Muscle of back (tissue), 11 donors: Measurements from ENCODE around the gene EHD3. TPM values are rescaled to one million over a fixed set of nuclear protein-coding genes. Genes with fewer than 3 reads are reported as not detected.
"Not testable (repeated sequence)": the region's sequence is repeated elsewhere in the genome, so short reads cannot be mapped to it uniquely, and the experiment has no call there.

Experiments used
- DNase-seq, 3 donors: peaks; one replicate each; pipeline versions ENCODE4 v3.0.0 to v3.0.0-alpha.2; 2013
- polyA plus RNA-seq, 10 donors: library from polyadenylated mRNA; unstranded; fragments of 120-200 nt; gene quantifications; one replicate each; pipeline ENCODE4 v1.2.1, GENCODE V29; 2013; ENCODE audit not compliant: insufficient read length in 10 of 10

EHD3 gene
- polyA plus RNA-seq, 10 donors: 3.1 to 5.0 (median 3.9) TPM

DNA sequence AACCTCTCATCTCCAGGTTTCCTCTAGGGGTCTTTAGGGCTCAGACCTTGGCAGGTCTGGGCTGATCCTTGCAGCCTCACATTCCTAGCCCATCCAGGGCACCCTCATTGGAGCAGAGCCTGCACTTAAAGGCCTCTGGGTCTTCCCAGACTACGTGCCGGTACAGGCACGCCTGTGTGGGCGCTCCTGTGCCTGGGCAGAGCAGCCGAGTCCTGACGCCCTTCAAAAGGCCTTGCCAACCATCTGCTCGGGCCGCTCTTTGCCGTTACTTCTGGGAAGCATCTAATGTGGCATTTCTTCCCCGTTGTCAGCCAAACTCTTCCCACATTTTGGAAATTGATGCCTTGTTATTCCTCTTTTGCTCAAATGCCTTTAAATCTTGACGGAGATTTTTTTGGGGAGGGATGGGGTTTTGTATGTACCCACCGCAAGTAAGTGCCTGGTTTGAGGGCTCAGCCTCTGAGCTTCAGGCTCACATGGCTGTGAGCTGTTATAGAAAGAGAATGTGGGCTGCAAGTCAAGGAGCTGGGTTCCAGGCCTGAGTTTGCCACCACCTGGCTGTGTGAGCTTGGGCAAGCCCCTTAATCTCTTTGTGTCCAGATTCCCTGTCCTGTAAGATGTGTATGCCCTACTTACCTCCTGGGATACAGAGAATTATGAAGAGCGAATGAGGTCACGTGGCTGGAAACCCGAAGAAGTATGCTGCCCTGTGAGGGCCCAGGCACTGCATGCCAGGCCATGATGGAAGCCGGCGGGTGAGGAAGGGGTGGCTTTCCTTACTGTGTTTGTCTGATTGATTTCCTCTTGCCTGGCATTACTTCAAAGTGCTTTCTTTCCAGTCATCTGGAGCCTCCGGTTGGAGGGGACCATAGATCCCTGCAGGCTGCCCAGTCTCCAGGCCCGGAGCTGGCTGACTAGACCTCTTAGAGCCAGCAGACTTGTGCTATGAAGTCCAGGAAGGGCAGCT, 20.6 kb downstream of the EHD3 start:
- no peak for DNase-seq

DNA sequence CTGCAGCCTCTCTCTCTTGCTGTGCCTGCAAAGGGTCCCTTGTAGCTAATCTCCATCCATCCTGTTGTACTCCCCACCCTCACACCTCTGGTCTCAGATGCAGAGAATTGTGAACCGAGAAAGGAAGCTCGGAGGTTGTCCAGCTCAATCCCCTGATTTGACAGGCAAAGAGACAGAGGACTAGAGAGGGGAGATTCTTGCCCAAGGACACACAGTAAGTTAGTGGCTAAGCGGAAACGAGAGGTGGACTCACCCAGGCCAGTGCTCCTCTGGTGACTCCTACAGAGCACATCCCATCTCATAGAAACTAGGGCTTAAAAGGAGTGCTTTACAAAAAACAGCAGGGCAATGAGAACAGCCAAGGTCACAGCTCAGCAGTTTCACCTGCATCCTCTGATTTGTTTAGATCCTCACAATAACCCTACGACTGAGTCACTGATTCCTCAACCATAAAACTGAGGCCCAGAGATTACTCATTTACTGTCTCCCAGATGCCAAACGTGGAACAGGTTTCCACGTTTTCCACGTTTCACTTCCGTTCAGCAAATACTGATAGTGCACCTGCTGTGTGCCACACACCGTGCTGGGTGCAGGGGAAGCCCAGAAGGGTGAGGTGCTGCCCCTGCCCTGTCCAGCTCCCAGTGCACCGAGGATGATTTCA, 22.1 kb downstream of the EHD3 start:
- DNase-seq: no peak

DNA sequence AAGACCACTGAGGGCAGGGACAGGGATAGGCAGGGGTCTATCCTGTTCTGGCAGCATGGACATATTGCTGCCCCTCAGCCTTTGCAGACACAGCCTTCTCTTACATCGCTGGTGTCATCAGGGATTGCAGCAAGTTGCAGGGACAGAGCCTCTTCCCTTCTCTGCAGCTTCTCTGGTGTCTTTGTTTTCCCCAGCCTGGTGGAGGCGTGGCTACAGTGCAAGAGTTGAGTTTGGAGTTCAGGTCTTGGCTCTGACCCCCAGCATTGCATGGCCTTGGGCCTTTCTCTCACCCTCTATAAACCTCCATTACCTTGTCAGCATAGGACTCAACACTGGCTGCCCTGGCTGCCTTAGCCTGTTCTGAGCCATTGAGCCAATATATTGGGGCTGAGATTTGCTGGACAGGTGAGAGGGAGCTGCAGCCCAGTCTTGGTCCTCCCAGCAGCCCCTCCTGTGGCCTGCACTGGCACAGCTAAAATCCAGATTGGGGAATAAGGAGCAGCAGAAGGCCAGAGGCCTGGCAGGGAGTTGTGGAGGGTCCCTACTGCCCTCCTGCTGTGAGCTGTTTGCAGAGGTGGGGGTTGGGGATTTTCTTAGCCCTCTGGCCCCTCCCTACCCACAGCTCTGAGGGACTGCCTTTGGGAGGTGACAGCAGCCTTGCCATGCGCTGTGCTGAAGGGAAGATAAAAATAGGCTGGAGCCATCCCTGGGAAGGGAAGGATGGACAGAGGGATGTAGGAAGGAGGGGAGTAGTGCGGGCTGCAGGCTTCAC, 22.8 kb downstream of the EHD3 start:
- DNase-seq: no peak

DNA sequence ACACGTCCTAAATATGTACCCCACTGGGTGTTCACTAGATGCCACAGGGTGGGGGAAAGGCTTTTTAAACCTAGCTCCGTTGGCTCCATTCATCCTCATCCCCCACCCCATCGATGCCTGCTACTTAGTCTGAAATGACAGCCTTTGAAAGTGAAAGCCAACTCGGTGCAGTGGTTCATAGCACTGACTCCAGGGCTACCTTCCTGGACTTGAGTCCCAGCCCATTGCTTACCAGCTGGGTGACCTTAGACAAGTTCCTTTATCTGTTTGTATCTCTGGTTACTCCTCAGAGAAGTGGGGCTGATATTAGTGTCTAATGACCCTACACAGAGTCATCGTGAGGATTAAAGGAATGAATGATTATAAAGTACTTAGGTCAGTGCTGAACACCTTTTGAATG, 24.4 kb downstream of the EHD3 start:
- no peak for DNase-seq

DNA sequence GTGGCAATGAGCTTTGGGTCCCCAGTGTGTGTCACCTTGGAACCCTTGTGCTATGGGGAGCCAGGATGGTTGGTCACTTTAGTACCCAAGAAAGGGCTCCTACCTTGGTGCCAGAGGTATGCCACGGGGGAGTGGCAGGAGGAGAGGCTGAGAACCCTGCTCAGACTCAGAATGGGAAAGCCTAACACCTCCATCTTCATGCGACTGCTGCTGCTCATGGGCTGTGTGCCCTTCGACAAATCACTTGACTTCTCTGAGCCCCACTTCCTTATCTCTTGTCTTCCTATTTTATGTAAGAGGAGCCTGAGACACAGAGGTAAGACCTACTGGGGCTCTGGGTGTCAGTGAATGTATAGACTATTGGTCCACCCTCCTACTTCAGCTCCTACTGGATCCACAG, 25.1 kb downstream of the EHD3 start:
- DNase-seq: no peak

DNA sequence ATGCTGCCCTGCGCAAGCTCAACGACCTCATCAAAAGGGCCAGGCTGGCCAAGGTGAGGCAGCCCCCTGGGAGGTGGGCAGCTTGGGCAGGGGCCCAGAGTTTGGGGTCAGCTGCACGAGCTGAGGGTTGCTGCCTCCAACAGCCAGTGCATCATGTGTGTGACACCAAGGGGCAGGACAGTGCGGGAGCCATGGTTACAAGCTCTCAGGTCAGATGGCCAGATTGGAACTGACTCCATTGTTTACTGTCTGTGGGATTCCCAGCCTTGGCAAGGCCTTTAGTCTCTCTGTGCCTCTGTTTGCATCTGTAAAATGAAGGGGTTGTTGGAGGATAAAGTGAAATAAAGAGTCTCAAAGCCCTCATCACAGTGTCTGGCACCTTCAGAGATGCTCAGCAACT, 26.9 kb downstream of the EHD3 start:
- DNase-seq: no peak

DNA sequence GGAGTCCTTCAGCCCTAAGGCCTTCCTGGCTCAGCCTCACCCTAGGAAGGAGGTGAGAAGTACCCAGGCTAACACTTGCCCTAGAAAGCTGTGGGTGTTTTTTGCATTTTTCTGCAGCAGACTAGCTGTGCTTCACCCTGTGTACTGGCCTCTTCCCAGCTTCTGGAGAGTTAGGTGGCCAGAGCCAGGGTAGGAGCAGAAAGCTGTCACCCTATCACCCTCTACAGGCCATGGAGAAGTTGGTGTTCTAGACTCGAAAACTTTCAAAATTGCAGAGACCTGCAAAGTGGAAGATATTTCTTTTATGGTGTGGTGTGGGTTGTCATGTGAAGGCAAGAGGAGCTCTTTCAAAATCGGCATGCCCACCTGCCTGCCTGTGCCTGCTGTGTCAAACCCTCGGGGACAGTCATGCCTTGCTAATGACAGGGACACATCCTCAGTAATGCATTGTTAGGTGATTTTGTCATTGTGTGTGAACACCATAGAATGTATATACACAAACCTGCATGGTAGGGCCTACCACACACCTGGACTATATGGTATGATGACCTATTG, 29.8 kb downstream of the EHD3 start:
- no peak for DNase-seq

DNA sequence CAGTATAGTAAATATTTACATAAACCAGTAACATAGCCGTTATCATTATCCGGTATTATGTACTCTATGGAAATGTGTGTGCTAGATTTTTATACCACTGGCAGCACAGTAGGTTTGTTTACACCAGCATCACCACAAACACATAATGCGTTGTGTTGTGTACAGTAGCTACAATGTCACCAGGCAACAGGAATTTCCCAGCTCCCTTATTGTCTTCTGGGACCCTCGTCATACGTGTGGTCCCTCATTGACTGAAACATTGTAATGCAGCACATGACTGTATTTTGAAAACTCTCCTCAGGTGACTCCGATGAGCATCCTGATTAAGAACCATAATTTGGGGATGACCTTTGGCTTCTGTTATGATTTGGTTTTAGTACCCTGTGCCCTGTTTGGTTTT, 31.3 kb downstream of the EHD3 start:
- no peak for DNase-seq

DNA sequence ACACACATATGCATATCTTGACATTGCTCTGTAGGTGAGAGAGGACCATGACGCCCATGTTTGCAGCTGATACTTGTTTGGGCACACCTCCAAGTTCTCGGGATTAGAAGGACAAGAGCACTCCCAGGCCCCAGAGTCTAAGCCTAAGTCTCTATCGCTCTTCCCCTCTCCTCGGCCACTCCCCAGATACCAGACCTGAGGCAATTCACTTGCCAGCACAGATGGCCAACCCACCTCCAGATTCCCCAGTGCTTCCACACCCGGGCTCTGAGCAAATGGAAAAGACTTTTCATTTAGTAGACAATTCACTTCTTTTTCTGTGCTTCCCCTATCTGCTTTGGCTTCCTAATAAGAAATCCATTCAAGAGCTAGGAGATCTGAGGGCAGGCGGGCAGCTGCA, 32.9 kb downstream of the EHD3 start:
- no peak for DNase-seq

DNA sequence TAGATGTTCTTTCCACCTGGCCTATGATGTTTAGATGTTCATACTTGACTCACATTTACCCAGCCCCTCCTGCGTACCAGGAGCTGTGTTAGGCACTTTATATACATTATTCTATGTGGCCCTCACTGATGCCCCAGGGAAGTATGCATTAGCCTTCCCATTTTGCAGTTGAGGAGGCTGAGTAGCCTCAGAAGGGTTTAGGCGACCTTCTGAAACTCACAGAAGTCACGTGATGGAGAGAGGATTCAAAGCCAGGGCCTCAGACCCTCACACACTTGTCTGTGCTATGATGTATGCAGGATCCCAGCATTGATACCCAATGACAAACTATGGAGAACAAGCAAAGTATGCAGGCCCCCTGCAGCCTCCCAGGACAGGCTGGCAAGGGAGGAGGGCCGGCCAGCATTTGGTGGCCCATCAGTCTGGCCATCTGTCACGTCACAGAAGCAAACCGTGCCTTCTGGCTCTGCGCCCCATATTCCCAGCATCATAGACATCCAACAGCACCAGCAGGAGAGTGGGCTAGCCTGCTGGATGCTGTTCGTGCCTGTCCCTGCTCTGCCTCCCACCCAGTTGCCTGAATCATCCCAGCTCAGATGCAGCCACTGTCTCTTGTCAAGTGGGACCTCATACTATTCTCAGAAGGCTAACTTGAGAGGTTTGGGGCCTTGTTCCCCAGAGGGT, 33.6 kb downstream of the EHD3 start:
- no peak for DNase-seq

DNA sequence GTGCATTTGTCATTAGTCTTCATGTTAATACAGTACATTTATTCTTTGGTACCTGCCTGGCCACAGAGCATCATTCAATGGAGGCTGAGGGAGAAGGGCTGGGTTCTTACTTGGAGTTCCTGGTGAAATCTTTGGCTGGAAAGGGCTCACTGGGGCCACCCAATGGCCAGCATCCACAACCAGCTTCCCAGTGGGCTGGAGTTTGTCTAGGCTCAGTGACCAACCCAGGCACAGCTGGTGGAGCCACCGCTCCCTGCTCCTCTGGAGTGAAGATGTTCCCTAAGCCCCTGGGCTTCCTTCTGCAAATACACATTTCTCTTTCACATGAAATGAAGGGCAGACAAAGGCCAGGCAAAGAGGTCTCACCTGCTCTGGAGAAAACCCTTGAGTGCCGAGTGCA, 34.4 kb downstream of the EHD3 start:
- DNase-seq: no peak

DNA sequence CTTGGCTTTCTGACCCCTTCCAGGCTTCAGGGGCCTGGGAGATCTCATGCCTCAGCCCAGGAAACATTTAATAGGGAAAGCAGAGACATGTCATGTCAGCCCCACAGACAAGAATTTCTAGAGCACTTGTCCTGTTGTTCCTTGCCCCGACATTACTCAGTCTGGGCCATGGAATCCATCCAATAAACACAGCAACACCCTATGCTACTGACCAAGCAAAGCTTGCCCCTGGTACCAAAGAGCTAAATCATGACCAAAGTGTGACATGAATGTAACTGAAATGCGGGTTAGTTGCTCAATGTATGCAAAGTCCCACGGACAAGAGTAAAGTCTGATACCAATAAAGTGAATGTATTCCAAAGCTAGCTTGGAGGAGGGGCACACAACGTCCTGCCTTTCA, 35.1 kb downstream of the EHD3 start:
- DNase-seq: no peak

DNA sequence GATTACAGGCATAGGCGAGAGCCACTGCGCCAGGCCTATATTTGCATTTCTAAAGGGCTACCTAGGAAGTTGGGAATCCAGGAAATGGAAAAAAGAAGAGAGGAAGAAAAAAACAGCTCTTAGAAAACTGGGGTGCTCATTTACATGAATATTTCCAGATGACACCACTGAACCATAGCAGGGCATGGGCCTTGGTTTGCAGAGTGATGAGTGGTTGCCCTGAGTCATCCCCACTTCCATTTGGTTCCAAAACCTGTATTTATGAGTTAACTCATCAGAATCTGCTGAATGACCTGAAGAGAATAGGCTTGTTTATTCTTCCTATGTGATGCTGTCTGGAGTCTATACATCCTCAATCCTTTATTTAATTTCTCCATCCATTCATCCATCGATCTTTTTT, 36.2 kb downstream of the EHD3 start:
- peak in 1 of 3 donors; percentile 39 for DNase-seq

DNA sequence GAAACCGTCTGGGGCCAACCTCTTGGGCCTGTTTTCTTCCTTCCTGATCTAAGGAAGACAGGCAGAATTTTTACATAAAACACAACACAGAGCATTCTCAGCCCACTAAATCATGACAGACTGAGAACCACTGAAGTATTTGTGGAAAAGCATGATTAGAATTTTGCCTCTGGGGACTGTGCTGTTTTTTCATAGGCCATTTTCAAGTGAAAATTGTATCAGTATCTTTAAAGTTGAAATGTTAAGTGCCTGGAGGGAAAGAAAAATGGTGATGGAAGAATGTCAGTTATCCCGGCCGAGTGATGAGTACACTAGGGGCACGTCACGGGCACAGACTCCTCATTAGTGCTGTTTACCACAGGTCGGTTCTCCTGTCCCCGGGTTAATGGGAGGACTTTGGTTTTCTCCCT, 36.9 kb downstream of the EHD3 start:
- DNase-seq: no peak

DNA sequence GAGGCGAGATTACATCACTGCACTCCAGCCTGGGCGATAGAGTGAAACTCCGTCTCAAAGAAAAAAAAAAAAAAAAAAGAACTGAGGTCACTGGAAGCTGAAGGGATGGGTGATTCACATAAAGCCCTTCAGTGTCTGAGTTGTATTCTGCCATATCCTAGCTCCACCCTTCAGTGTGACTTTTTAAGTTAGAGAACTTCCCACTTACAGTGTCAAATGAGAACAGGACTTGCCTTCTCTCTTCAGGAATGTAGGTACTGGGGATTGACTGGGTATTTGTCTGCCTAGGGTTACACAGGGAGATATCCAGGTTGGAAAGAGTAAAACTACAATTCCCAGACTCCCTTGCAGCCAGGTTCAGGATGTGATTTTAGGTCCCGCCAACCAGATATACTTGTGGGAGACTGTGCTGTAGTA, 37.9 kb downstream of the EHD3 start:
- no peak for DNase-seq

DNA sequence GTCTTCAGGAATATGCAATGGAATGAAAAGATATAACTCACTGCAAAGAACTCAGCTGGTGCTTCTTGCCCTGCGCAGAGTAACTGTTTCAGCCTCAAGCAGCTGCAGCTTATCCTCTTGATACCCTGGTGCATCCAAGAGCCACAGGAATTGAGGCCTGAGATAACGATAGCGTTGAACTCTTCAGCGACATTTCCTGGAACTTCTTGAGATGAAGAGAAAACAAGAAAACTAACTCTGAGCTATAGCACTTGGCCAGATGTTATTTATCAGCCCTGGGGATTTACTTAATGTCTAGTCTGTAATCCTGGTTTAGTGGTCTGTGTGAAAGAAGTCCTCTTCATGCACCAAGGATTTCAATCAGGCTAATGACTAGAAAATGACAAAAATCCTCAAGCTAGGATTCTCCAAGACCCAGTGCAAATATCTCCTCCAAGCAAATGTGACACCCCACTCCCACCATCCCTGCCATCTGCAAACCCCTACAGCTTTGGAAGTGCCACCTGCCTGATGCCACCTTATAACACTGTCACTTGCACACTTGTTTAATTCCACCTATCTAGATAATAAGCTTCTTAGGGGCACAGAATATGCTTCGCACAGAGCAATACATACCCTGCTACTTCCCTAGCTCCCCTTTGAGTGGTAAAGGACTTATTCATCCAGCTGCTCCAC, 40.6 kb downstream of the EHD3 start:
- no peak for DNase-seq

DNA sequence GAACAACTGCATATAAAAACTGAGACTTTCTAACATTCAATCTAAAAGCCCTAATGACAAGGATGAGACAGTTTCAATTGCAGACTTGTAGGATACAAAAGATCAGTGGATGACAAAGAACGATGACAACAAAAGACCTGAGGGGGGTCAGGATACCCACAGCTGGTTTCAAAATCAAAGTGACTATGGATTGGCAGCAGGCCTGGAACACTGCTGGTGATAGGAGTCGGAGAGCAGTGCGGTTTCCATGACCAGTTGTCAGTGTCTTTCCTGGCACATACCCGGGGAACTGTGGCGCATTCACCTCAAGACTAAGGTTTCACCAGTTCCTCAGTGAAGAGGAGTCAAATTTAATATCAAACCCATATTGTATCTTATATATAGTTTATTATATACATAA, 42.0 kb downstream of the EHD3 start:
- DNase-seq: no peak

DNA sequence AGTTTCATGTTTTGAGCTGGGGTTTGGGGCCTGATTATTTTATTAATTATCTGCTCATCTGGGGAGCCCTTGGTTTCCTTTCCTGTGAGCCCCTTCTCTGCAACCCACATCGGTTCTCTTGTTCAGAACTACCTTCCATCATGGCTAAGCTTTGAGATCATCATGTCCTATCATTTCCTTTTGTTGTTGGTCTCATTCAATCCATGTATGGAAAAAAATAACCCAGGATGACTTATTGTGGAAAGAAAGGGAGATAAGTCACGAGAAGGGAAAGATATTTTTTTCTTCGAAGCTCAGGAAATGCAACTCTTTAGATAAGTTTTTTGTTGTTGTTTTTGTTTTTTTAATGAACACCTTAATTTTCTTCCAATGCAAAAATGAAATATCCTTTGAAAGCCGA, 43.7 kb downstream of the EHD3 start:
- DNase-seq: no peak

DNA sequence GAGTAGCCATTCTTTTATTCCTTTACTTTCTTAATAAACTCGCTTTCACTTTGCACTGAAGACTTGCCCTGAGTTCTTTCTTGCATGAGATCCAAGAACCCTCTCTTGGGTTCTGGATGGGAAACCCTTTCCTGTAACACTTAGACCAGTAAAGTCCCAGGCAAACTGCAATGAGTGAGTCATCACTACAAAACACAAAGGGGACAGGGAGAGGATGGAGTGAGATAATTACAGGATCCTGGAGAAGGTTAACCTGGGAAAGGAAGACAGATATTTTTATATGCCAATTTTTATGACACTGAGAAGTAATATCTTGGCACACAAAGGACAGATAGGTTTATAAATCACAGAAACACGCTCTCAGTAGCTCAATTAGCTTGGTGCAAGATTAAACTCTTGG, 48.7 kb downstream of the EHD3 start:
- DNase-seq: no peak

DNA sequence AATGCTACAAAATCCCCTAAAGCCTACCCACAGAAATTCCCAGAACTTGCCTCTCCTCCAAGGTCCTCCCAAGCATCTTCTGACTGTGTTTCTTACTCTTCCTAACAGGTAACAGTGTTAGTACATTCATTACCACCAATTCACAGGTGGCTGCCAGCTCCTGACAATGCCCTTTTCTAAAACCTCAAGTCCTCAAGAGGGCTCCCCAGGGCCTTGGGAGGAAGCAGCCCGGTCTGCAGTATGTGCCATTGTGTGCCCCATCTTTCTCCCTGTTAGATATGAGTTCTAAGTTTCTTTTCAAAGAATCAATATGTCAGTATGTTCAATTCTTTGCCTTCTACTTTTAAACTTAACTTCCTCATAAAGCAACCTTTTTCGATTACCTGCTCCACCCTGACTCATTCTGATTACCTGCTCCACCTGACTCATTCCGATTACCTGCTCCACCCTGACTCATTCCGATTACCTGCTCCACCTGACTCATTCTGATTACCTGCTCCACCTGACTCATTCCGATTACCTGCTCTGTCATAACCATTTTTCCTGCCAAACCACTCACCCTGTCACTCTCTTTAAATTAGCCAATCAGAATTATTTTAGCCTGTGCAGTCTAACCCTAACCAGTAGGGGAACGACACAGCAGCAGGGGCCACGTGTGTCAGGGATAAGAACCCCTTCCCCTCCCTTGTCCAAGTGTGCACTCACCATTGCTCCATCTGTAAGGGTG, 49.4 kb downstream of the EHD3 start:
- not testable (repeated sequence) for DNase-seq
